Stimulated activated CD4-positive, alpha-beta T cell treated with anti-CD3 and anti-CD28 coated beads, Interleukin-4, amount 100 ng/mL, for 24 hours (primary cell): ENCODE results near the gene BMPR2.

Experiments used
- DNase-seq: peaks from one replicate; pipeline ENCODE4 v3.0.0-alpha.2; 2020

Gene BMPR2

DNA sequence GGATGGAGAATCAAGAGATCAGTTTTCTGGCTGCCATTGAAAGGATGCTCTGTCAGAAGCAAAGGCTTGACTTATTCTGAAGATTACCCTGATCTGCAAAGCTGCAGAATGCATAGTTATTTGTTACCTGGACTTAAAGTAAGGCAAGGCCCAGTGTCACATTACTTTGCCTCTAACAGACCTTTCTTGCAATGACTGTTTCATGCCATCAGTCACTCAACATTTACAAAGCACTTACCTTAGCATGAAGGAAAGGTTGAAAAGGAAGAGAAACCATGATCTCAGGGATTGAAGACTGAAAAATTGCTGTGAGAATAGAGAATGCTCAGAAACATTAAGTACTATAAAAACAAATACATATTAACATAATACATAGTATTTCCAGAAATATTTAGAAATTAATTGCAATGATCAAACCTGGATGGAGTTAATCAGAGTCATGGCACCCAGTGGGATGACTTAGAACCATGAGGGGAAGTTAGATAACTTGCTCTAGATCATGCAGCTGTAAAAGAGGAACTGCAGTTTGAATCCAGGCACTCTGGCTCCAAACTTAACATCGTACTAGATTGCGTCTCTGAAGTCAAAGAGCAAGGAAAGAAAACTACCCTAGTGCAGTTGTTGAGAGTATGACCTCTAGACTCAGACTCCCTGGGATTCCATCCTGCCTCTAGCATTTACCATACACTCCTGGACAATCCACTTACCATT, 232.2 kb downstream of the BMPR2 start:
- DNase-seq: no peak

DNA sequence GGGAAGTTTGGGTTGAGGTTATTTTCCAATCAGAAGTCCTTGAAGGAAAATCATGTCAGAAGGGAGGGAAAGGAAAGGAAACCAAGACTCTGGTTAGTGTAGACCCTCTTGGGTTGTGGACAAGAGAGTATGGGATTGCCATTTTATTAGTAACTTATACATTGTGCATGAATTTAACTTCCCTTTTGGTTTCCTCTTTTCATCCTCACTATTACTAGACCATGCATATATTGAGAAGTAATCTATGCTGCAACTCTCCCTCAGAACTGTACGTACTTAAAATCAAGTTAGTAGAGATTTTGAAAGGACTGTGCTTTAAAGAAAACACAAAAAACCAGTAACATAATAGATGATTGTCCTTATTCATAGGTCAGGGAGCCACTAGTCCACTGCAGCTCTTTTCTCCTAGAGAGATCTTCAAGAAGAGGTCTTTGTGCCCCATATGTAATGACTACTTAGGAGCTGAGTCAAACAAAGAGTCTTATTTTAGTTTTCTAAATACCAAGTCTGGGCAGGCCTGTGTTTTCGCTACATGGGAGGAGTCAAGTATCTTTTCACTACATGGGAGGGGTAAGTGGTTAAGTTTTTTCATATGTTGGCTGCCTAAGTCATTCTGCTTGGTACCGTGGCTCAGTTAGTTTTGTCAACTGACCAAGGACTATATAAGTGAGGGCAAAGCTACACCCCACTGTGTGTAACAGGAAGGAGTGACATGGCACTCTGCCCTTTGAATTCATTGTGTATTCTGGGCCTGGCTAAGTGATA, 233.4 kb downstream of the BMPR2 start:
- no peak for DNase-seq

DNA sequence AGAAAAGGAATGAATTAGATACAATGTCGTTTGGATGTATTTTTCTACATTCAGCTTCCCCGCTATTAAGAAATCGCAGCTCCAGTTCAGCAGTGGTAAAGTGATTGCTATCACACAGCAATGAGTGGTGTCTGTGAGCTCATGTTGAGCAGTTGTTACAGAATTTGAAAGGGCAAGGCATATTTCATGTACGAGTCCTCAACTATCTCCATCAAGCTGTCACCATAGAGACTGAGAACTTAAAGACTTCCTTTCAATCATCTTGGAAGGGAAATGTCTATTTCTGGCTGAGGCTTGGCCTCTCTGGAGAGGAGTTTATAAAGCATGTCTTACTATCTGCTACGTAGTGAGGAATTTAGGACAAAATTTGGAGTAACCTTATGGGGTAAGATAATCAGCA, 234.3 kb downstream of the BMPR2 start:
- no peak for DNase-seq

DNA sequence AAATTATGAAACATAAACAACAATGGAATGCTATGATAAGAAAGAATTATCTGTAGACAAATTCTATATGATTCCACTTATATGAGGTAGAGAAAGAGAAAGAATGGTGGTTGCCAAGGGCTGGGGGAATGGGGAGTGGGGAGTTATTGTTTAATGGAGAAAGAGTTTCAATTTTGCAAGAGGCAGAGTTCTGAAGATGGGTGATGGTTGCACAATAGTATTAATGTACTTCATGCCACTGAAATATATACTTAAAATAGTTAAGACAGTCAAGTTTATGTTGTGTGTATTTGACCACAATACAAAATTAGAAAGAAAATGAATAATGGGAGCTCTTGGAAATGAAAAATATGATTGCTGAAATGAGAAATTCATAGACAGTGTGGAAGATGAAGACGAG, 236.0 kb downstream of the BMPR2 start:
- DNase-seq: no peak

DNA sequence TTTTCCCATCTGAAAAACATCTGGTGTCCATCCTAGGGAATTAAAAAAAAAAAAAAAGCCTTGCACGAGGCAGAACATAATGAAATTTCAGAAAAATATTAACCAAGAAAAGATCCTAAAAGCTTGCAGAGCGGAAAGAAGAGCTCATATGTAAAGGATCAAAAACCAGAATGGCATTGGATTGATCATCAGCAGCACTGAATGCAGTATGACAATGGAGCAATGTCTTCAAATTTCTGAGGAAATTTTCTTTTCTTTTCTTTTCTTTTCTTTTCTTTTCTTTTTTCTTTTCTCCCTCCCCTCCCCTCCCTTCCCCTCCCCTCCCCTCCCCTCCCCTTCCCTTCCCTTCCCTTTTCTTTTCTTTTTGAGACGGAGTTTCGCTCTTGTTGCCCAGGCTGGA, 237.4 kb downstream of the BMPR2 start:
- no peak for DNase-seq
